GM21825 (cell line): Measurements from ENCODE around the gene DLD.
A peak's percentile ranks its signal among the peaks of the same experiment; 100 is the strongest.
"Not testable (repeated sequence)": the region's sequence is repeated elsewhere in the genome, so short reads cannot be mapped to it uniquely, and the experiment has no call there.

Experiments
- ATAC-seq: cut with Tn5 transposase; IDR thresholded peaks from one replicate; pipeline ENCODE4 v1.9.1; 2021; ENCODE audit warnings: mild to moderate bottlenecking, moderate library complexity; ENCODE audit not compliant: unreplicated experiment

DLD gene

DNA sequence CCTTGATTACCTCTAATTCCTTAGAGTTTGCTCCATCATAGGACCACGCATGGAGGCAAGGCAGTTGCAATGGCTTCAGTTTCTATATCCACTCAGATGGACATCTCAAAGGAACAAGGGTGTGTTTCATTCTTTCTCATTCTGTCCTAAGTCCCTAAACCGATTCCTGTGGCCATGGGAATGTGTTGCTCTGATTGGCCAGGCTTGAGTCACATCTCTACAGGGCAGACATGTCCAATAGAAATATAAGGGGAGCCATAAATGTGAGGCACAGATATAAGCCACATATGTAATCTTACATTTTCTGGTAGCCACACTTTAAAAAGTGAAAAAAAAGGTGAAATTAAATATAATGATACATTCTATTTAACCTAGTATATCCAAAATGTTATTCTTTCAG is 16.9 kb upstream of the DLD start:
- no peak for ATAC-seq

- ATAC-seq = no peak
Measured at GRCh38 chr7:107874605-107875446, 16.2 kb upstream of the DLD start.

DNA sequence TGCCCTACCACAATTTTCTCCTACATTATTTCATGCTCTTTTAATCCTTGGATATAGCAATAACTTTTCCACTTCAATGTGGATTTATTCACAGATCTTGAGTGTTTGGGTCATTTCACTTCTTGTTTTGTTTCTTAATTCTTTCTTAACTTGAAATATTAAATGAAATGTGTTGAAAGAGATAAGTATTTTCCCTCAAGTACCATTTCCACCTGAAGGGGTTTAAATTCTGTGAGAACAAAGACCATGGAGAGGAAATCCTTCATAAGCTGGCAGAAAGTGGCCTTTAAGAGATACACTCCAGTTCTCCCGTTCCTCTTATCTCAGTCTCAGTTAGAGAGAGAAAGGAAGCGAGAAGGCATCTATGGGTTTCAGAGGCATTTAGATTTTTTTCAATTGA is 14.1 kb upstream of the DLD start:
- no peak for ATAC-seq

GRCh38 chr7:107877731-107878382 is 13.1 kb upstream of the DLD start:
- no peak for ATAC-seq

DNA sequence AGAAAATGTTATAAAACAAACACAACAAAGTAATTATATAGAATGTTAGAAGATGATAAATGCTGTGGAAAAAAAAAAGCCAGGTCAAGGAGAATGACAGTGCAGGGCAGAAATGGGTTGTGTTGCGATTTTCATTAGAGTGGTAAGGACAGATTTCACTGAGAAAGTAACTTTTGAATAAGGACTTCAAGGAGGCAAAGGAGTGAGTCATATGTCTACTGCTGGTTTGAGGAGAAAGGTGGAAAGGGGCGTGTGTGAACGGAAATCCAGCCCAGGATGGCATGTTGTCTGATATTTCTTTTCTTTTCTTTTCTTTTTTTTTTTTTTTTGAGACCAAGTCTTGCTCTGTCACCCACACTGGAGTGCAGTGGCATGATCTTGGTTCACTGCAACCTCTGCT is 12.3 kb upstream of the DLD start:
- ATAC-seq = no peak

DNA sequence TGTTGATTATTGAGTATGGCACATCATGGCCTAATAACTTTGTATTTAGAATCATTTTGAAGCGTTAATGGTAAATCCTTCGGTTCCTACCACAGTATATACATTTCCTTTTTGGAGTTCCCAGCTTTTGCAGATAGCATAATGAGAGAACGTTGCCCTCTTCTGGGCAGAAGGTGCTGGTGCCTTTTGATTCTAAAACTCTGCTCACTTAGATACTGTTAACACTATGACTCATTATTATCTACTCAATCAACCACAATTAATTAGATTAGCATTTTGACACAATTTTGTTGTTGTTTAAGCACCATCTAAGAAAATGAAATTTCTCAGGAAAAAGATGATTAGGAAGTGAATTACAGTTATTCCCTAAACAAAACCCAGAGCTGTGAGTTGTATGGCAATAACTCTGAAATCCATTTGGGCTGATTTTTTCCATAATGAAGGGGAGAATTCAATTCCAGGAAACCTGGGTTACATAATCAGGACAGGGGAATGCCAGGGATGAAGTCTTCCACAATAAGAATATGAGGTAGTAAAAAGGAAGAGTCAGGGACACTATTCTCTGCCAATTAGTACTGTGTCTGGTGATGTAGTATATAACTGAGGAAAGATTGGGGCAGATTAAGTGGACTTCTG is 11.5 kb upstream of the DLD start:
- peak; percentile 81 for ATAC-seq

DNA sequence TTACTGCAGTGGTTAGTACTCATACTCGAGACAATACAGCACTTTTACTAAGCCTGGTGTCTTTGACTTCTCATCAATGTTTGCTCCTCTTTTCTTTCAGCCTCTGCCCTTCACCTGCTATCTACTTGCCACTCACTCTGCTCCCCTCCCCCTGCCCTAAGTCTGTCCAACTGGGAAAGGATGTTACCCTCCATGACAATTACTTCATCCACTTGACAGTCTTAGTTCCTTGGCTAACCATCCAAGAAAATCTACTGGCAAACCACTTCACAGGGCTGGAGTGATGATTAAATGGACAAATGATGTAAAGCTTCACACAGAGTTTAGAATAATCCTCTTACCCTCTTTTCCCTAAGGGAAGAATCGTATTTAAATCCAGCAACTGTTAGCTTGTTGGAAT is 8.2 kb upstream of the DLD start:
- no peak for ATAC-seq

- ATAC-seq = no peak
Measured at GRCh38 chr7:107884066-107884818, 6.7 kb upstream of the DLD start.

GRCh38 chr7:107887827-107888226 is 3.2 kb upstream of the DLD start:
- ATAC-seq = not testable (repeated sequence)

GRCh38 chr7:107889992-107890391 is 991 bp upstream of the DLD start:
- no peak for ATAC-seq

GRCh38 chr7:107890493-107890961 is 456 bp upstream of the DLD start:
- peak; percentile 6 for ATAC-seq

DNA sequence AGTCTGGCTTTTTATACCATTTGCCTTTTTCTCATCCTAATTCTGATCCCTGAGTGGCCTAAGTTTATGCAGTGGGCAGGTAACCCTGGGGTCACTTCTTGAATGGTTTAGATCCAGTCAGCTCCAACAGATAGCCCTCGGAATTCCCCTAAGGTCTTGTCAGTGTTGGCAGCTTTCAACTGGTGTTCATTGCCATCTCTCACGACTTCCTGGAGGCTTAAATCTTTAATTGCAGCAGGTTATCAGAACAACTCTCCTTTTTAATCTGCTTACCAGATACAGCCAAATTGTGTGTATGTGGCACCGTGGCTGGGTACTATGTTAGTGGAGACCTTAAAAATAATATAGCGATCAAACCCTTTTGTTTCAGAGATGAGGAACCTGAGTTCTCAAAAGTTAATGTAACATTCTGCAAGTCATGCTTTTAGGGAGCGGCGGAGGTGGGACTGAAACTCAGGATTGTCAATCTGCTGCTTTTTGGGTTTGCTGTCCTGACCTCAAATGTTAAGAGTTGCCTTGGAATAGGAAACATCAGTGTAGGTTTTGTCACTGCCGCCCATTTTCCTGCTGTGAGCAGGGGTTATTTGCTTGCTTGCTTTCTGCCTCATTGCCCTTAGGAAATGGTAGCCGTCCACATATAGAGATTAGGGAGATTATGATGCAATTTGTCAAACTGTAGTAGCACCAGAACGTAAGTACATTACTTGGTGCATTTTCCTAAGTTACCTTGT is 818 bp downstream of the DLD start:
- no peak for ATAC-seq

DNA sequence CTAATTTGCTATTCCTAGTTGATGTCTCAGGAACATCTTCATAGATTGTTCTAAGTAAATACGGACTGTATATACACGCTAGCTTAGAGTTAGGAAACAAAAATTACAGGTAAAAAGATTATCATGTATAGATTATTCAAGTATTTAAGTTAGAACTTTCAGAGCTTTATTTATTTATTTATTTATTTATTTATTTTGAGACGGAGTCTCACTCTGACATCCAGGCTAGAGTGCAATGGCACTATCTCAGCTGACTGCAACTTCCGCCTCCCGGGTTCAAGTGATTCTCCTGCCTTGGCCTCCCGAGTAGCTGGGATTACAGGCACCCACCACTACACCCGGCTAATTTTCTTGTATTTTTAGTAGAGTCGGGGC is 1.4 kb downstream of the DLD start:
- not testable (repeated sequence) for ATAC-seq

GRCh38 chr7:107898997-107899594 is 8.1 kb downstream of the DLD start:
- ATAC-seq = no peak

GRCh38 chr7:107900496-107901015 is 9.6 kb downstream of the DLD start:
- ATAC-seq = no peak

DNA sequence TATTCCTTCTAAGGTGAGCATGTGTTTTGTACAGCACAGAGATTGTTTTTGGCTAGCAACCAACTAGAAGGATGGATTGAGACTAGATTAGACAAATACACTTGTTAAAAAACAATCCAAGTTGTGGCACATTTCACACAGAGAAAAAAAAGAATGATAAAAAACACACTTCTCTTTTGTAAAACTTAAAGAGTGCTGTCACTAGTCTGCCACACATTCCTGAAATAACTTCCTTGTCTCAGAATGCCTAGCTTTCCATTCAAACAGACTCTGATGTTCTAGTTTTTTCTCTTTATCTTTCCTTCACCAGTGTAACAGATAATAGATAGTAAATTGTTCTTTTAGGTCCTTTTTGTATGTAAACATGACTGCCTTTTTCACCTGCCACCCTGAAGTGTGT is 11.4 kb downstream of the DLD start:
- ATAC-seq = no peak

DNA sequence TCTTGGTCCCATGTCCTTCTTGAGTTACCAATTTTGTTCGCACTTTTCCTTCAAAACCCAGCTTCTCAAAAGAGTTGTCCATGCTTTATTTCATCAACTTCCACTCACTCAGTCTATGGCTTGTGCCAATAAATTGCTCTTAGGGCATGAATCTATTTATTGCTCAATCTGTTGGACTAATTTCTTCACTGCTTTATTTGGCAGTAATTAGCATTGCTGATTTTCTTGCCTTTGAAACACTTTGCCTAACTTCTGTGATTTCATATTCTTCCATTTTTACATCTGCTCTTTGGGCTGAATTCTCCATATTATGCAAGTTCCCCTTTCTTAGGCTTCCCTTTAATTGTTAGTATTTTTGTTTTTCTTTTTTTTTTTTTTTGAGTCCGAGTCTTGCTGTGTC is 16.8 kb downstream of the DLD start:
- ATAC-seq = no peak

DNA sequence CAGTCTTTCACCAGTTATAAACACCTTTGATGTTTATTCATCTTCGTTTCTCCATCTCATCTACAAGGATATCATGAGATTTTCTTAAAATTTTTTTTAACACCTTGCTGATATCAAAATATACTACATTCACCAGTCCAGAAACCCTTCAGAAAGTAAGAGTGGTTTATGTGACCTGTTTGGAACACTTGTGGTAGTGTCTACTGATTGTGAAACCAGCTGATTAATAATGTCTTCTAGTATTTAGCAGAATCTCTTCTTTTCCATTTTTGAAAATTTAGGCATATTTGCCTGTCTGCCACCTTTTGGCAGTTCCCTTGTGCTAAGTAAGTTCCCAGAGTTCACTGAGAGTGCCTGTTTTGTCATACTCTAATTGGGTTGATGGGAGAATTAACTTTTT is 18.5 kb downstream of the DLD start:
- ATAC-seq = no peak

DNA sequence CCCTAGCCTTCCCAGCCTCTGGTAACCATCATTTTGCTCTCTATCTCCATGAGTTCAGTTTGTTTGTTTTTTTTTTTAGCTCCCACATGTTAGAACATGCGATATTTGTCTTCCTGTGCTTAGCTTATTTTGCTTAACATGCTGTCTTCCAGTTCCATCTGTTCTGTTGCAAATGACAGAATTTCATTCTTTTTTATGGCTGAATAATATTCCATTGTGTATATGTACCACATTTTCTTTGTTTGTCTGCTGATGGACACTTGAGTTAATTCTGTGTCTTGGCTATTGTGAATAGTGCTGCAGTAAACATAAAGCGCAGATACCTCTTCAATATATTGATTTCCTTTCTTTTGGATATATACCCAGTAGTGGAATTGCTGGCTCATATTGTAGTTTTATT is 21.0 kb downstream of the DLD start:
- no peak for ATAC-seq

DNA sequence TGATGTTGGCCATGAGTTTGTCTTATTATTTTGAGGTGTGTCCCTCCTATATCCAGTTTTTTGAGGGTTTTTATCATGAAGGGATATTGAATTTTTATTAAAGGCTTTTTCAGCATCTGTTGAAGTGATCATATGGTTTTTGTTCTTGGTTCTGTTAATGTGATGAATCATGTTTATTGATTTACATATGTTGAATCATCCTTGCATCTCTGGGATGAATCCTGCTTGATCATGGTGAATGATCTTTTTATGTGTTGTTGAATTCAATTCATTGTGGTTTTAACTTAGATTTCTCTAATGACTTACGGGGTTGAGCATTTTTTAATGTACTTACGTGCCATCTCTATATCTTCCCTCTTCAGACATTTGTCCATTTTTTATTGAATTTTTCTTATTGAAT is 22.9 kb downstream of the DLD start:
- no peak for ATAC-seq
